GM23338 (cell line): ENCODE results near the gene TNFRSF19. TPM values are rescaled to one million over a fixed set of nuclear protein-coding genes. Genes with fewer than 3 reads are reported as not detected.

Experiments used
- ATAC-seq: fragments of 200-7000 bp; cut with Tn5 transposase; 3 replicates; pipeline ENCODE4 v1.9.1; 2020
- DNase-seq: peaks from one replicate; pipeline ENCODE4 v3.0.0-alpha.2; 2015; ENCODE audit warnings: low spot score
- H2AFZ ChIP-seq: fragments of 200-600 bp; sonication (generic); 2 replicates; pipeline ENCODE4 v1.8.0; 2016; ENCODE audit warnings: antibody characterized with exemption, mild to moderate bottlenecking, moderate library complexity
- H3F3A ChIP-seq: fragments of 200-600 bp; sonication (generic); replicated peaks from 2 replicates; pipeline ENCODE4 v1.8.0; 2017; ENCODE audit warnings: antibody characterized with exemption, mixed run types, low read depth
- H3K27ac ChIP-seq: fragments of 200-600 bp; sonication (generic); 2 replicates; pipeline ENCODE4 v1.6.1; 2016; ENCODE audit warnings: low read depth
- H3K27me3 ChIP-seq: fragments of 200-600 bp; sonication (generic); 2 replicates; pipeline ENCODE4 v1.8.0; 2016; ENCODE audit warnings: mild to moderate bottlenecking, mixed run types, moderate library complexity; ENCODE audit not compliant: insufficient read depth
- H3K36me3 ChIP-seq: fragments of 200-600 bp; sonication (generic); 2 replicates; pipeline ENCODE4 v1.8.0; 2016; ENCODE audit warnings: mild to moderate bottlenecking; ENCODE audit not compliant: insufficient read depth
- H3K4me1 ChIP-seq: fragments of 200-600 bp; sonication (generic); 2 replicates; pipeline ENCODE4 v1.8.0; 2016; ENCODE audit warnings: mild to moderate bottlenecking, moderate library complexity; ENCODE audit not compliant: insufficient read depth
- H3K4me2 ChIP-seq: fragments of 200-600 bp; sonication (generic); 2 replicates; pipeline ENCODE4 v1.7.1; 2017; ENCODE audit warnings: mixed run types
- H3K4me3 ChIP-seq: fragments of 200-600 bp; sonication (generic); 2 replicates; pipeline ENCODE4 v1.6.1; 2016; ENCODE audit warnings: mixed run types
- H3K79me2 ChIP-seq: fragments of 200-600 bp; sonication (generic); replicated peaks from 2 replicates; pipeline ENCODE4 v1.8.0; 2017; ENCODE audit warnings: mild to moderate bottlenecking; ENCODE audit not compliant: insufficient read depth
- H3K9me2 ChIP-seq: fragments of 200-600 bp; sonication (generic); 2 replicates; pipeline ENCODE4 v1.8.0; 2017; ENCODE audit not compliant: insufficient read depth
- H4K20me1 ChIP-seq: fragments of 200-600 bp; sonication (generic); replicated peaks from 2 replicates; pipeline ENCODE4 v1.8.0; 2017; ENCODE audit warnings: mild to moderate bottlenecking; ENCODE audit not compliant: insufficient read depth
- H3K27ac Mint-ChIP-seq: 2 replicates; pipeline ENCODE4 v1.8.0; 2020; ENCODE audit warnings: inconsistent platforms, mild to moderate bottlenecking, moderate library complexity, mixed read lengths
- H3K27me3 Mint-ChIP-seq: 3 replicates; pipeline ENCODE4 v1.8.0; 2022; ENCODE audit warnings: low read depth, mild to moderate bottlenecking, moderate library complexity, mixed read lengths, inconsistent platforms; ENCODE audit not compliant: insufficient read depth, poor library complexity
- H3K36me3 Mint-ChIP-seq: 3 replicates; pipeline ENCODE4 v1.8.0; 2021; ENCODE audit warnings: low read depth, mild to moderate bottlenecking, inconsistent platforms, moderate library complexity, mixed read lengths
- H3K4me1 Mint-ChIP-seq: 3 replicates; pipeline ENCODE4 v1.8.0; 2020; ENCODE audit warnings: mild to moderate bottlenecking, inconsistent platforms, mixed read lengths
- H3K4me3 Mint-ChIP-seq: 3 replicates; pipeline ENCODE4 v1.8.0; 2021; ENCODE audit warnings: moderate library complexity, mild to moderate bottlenecking, inconsistent platforms, mixed read lengths
- H3K9me3 Mint-ChIP-seq: 3 replicates; pipeline ENCODE4 v1.8.0; 2020; ENCODE audit warnings: moderate library complexity, mild to moderate bottlenecking, inconsistent platforms, mixed read lengths
- CTCF ChIP-seq, 2 experiments: fragments of 200-600 bp in 1 of 2; sonication (generic) in 1 of 2; conservative IDR thresholded peaks; 2 replicates each; pipeline versions ENCODE4 v1.5.1 to v1.6.1; 2016 to 2017; ENCODE audit warnings: antibody characterized with exemption in 2 of 2, low read depth in 2 of 2, mild to moderate bottlenecking in 2 of 2, moderate library complexity in 1 of 2
- EZH2phosphoT487 ChIP-seq: fragments of 200-600 bp; sonication (generic); IDR thresholded peaks from one replicate; pipeline ENCODE4 v1.8.1; 2018; ENCODE audit warnings: antibody characterized with exemption; ENCODE audit not compliant: unreplicated experiment
- ZNF462 ChIP-seq: fragments of 250-450 bp; sonication (Bioruptor Pico); IDR thresholded peaks from 2 replicates; pipeline ENCODE4 v1.5.0; 2020; ENCODE audit warnings: mild to moderate bottlenecking, moderate library complexity
- polyA plus RNA-seq: library from polyadenylated mRNA; unstranded; fragments of >200 nt; fragmentation: Nextera tagmentation; extraction: Ambion mirVana; gene quantifications from 2 replicates; pipeline ENCODE4 v1.2.1, GENCODE V29; 2016
- total RNA-seq: library from RNA; depleted of rRNA; stranded (reverse); fragments of >200 nt; shearing (Covaris generic); gene quantifications from 2 replicates; pipeline ENCODE4 v1.2.3, GENCODE V29; 2014

Gene TNFRSF19
- total and polyA plus RNA-seq, 2 experiments from 2014 or later: 0.21 to 0.35 TPM

- TF ChIP-seq ZNF462: no peak
- TF ChIP-seq EZH2phosphoT487: no peak
Measured at GRCh38 chr13:23627410-23627809, 57.2 kb downstream of the TNFRSF19 start (continued).

- Histone ChIP-seq H3K4me3 (no peak overlapping the region), H3K4me1 (peaks cover 34% of the 10 kb centered on the region), H3K27ac (no peak overlapping the region), H3K27me3 (no peaks in the 10 kb centered on the region), H3F3A (no peaks in the 10 kb centered on the region), H3K79me2 (no peaks in the 10 kb centered on the region), H2AFZ (no peak overlapping the region), H3K4me2 (no peak overlapping the region), H3K9me2 (no peaks in the 10 kb centered on the region), H3K36me3 (no peaks in the 10 kb centered on the region), H4K20me1 (no peaks in the 10 kb centered on the region)
- H3K4me3 Mint-ChIP-seq: no peak overlapping the region
- DNase-seq (peak; percentile 37), ATAC-seq (peak; percentile 29)
- H3K27me3 Mint-ChIP-seq: peaks cover 2% of the 10 kb centered on the region
- TF ChIP-seq ZNF462 (no peak), CTCF (conservative IDR thresholded peaks at IDR 0.05; ENCODE audit: low read depth in 2 of 2) (0 out of 4 replicates have a peak, but pooled peaks of 1 of the 2 experiments have one; percentile 10)
- no peaks in the 10 kb centered on the region; the same call in 2 of the 3 replicates for H3K9me3 Mint-ChIP-seq
- no peaks in the 10 kb centered on the region for H3K36me3 Mint-ChIP-seq
- peaks cover 44% of the 10 kb centered on the region for H3K4me1 Mint-ChIP-seq
- no peak overlapping the region for H3K27ac Mint-ChIP-seq
Measured at GRCh38 chr13:23628250-23628649, 58.0 kb downstream of the TNFRSF19 start.
